HepG2 (cell line): ENCODE data around the gene PRSS38. TPM values are rescaled to one million over a fixed set of nuclear protein-coding genes. Genes with fewer than 3 reads are reported as not detected.
A peak's percentile ranks its signal among the peaks of the same experiment; 100 is the strongest.

Experiments
- ATAC-seq: fragments of 200-7000 bp; cut with Tn5 transposase; 3 replicates; pipeline ENCODE4 v1.9.1; 2020; ENCODE audit warnings: mild to moderate bottlenecking, moderate library complexity
- BruUV-seq: library from RNA; stranded (reverse); fragments of 400-500 nt; replicated peaks from 2 replicates; lab custom pipeline; 2021; lab: Mats Ljungman, UMichigan
- CTCF ChIA-PET: fragments of 300-600 bp; formaldehyde crosslinking; extraction: SDS; loops from one replicate; lab custom pipeline; 2021; ENCODE audit warnings: low total read pairs, inconsistent platforms, low intra/inter-chr PET ratio; lab: Yijun Ruan, JAX
- POLR2A ChIA-PET: fragments of 350-600 bp; sonication (Branson Sonifier 250); formaldehyde crosslinking; loops from one replicate; lab custom pipeline; 2020; ENCODE audit warnings: antibody characterized with exemption, inconsistent platforms; lab: Yijun Ruan, JAX
- DNase-seq: peaks from one replicate; pipeline ENCODE4 v3.0.0-alpha.2; 2015; ENCODE audit warnings: low spot score
- FAIRE-seq: peaks from 3 replicates; lab custom pipeline; 2011; peaks lifted over from hg19 to GRCh38; lab: Jason Lieb, UNC
- H2AFZ ChIP-seq: one replicate; pipeline ENCODE4 v1.6.1; 2011; ENCODE audit warnings: low read length, inconsistent platforms
- H3K27ac ChIP-seq: fragments of 300-600 bp; 3 replicates; pipeline ENCODE4 v1.8.0; 2011; ENCODE audit warnings: mixed run types, mild to moderate bottlenecking, mixed read lengths, low read length, inconsistent platforms; ENCODE audit not compliant: insufficient read depth; ENCODE audit errors: extremely low read length
- H3K27me3 ChIP-seq, 2 experiments: fragments of 200-600 bp in 1 of 2; 2 replicates in 1 of 2; 3 replicates in 1 of 2; pipeline versions ENCODE4 v1.6.0 to v1.8.0; 2011; ENCODE audit warnings: low read length in 2 of 2, mild to moderate bottlenecking in 2 of 2, moderate library complexity in 2 of 2, inconsistent platforms in 1 of 2; ENCODE audit not compliant: insufficient read depth in 2 of 2, control insufficient read depth in 1 of 2
- H3K36me3 ChIP-seq, 2 experiments: fragments of 200-600 bp in 1 of 2; replicated peaks in 1 of 2; 2 replicates in 1 of 2; 3 replicates in 1 of 2; pipeline versions ENCODE4 v1.5.1 to v1.8.0; 2011; ENCODE audit warnings: low read length in 2 of 2, inconsistent platforms in 1 of 2; ENCODE audit not compliant: insufficient read depth in 2 of 2, control insufficient read depth in 1 of 2
- H3K4me1 ChIP-seq: 2 replicates; pipeline ENCODE4 v1.5.1; 2012; ENCODE audit warnings: low read length, inconsistent platforms; ENCODE audit not compliant: insufficient read depth
- H3K4me2 ChIP-seq: 2 replicates; pipeline ENCODE4 v1.6.0; 2011; ENCODE audit warnings: low read depth, low read length, inconsistent platforms
- H3K4me3 ChIP-seq, 3 experiments: fragments of 200-600 bp in 1 of 3; sonication (generic), shearing (Covaris generic) in 1 of 3; replicated peaks in 1 of 3; 2 replicates each; pipeline ENCODE4 v1.5.1; 2011 to 2016; ENCODE audit warnings: low read length in 3 of 3, inconsistent platforms in 2 of 3, low read depth in 2 of 3, mild to moderate bottlenecking in 2 of 3, control low read depth in 1 of 3, mixed read lengths in 1 of 3; ENCODE audit not compliant: insufficient read depth in 1 of 3
- H3K79me2 ChIP-seq: one replicate; pipeline ENCODE4 v1.6.1; 2011; ENCODE audit warnings: low read length, inconsistent platforms; ENCODE audit not compliant: insufficient read depth
- H3K9ac ChIP-seq: 2 replicates; pipeline ENCODE4 v1.6.0; 2011; ENCODE audit warnings: mild to moderate bottlenecking, low read depth, low read length, inconsistent platforms; ENCODE audit not compliant: insufficient read depth
- H3K9me3 ChIP-seq: 2 replicates; pipeline ENCODE4 v1.5.1; 2012; ENCODE audit warnings: mild to moderate bottlenecking, low read length
- H4K20me1 ChIP-seq: 2 replicates; pipeline ENCODE4 v1.6.0; 2011; ENCODE audit warnings: inconsistent platforms, mild to moderate bottlenecking, low read length, moderate library complexity; ENCODE audit not compliant: insufficient read depth
- FOXA1 ChIP-seq, 2 experiments: fragments of 450-650 bp in 1 of 2; sonication (generic) in 1 of 2; formaldehyde crosslinking in 1 of 2; IDR thresholded peaks; 2 replicates each; pipeline versions ENCODE4 v1.4.0 to v1.6.1; 2016 to 2020; ENCODE audit warnings: missing genetic modification reagents in 1 of 2
- HOXA9 ChIP-seq: sonication (generic); formaldehyde crosslinking; IDR thresholded peaks from 2 replicates; pipeline ENCODE4 v1.8.1; 2022; ENCODE audit warnings: missing genetic modification reagents, mild to moderate bottlenecking, moderate library complexity, borderline replicate concordance
- REXO4 ChIP-seq: sonication (generic); formaldehyde crosslinking; IDR thresholded peaks from 2 replicates; pipeline ENCODE4 v1.8.0; 2022; ENCODE audit warnings: missing genetic modification reagents, mild to moderate bottlenecking, borderline replicate concordance
- RFXANK ChIP-seq: IDR thresholded peaks from 2 replicates; pipeline ENCODE4 v1.6.1; 2016
- SRSF4 ChIP-seq: fragments of 200-400 bp; formaldehyde crosslinking; IDR thresholded peaks from one replicate; pipeline ENCODE4 v1.6.1; 2018; ENCODE audit warnings: mild to moderate bottlenecking, low read depth, low read length, moderate library complexity; ENCODE audit not compliant: poor library complexity, severe bottlenecking
- WGBS: methylation state at CpG from one replicate; pipeline ENCODE4 v1.1.6; 2017; ENCODE audit warnings: low lambda C conversion rate; 5-methylcytosine and 5-hydroxymethylcytosine counted together
- in situ Hi-C: cut with HindIII; loops from 2 replicates; pipeline ENCODE4 v1.10.0; 2017; ENCODE audit warnings: low pct_unique_long_range_greater_than_20kb; ENCODE audit not compliant: extremely low pct_ligation_motif_present
- intact Hi-C: fragments of 100-400 bp; cut with micrococcal nuclease; formaldehyde crosslinking; loops from one replicate; pipeline ENCODE4 v1.10.0; 2022; ENCODE audit not compliant: unreplicated experiment
- polyA plus RNA-seq, 8 experiments: library from polyadenylated mRNA; depleted of rRNA in 3 of 8; stranded (reverse) in 7 of 8; unstranded in 1 of 8; fragments of >200 nt; fragmentation: Illumina TruSeq in 4 of 8; extraction: Trizol in 4 of 8; gene quantifications; 2 replicates each; pipeline versions ENCODE4 v1.2.1 to v1.2.3, GENCODE V29; 2011 to 2016; ENCODE audit warnings: low read depth in 4 of 8, missing spikeins in 1 of 8, mixed read lengths in 1 of 8; ENCODE audit not compliant: insufficient read depth in 1 of 8
- total RNA-seq, 5 experiments: library from RNA; depleted of rRNA; stranded (reverse); fragments of >200 nt; fragmentation: Illumina TruSeq; extraction: Trizol; gene quantifications; 2 replicates each; pipeline ENCODE4 v1.2.3, GENCODE V29; 2016; ENCODE audit warnings: low read depth in 1 of 5
- TF ChIP-seq, protein P1 (sequence below), 2 experiments: sonication (generic) in 1 of 2; formaldehyde crosslinking in 1 of 2; IDR thresholded peaks; 2 replicates each; pipeline versions ENCODE4 v1.6.1 to v1.9.0; 2014 to 2022; ENCODE audit warnings: antibody characterized with exemption in 1 of 2, borderline replicate concordance in 1 of 2, inconsistent platforms in 1 of 2, low read depth in 1 of 2, missing genetic modification reagents in 1 of 2
- TF ChIP-seq, protein P2 (sequence below): sonication (generic); formaldehyde crosslinking; IDR thresholded peaks from 2 replicates; pipeline ENCODE4 v1.9.0; 2022; ENCODE audit warnings: missing genetic modification reagents, mild to moderate bottlenecking, borderline replicate concordance

The PRSS38 gene
- total and polyA plus RNA-seq, 2 of the 13 experiments (the other 11 are each of a cell fraction or from before 2014, with no cell fraction given): not detected

DNA sequence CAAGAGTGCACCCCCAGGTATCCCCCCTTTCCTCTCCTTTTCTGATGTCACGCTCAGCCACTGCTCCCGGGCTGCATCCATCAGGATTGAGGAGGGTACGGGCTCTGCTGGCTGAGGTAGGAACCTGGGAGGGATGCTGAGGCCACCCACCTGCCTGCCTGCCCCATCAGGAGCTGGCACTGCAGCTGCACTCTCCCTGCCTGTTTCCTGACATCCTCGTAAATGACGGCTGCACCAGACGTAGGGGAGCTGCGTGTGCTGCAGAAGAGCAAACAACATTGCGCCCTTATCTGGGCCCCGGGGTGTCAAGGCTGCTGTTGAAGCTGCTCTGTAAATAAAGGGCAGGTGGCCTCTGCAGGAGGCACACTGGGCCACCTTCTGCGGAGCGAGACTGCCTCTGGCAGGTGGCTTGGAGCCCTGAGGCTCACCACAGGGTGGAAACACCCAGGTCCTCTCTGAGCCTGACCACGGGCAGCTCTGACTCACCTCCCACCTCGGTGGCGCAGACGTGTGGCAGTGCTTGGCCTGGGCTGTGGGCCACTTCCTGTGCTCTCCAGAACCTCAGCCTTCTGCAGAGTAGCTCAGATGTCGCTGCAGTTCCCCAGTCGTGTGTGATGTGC lies 49.4 kb upstream of the PRSS38 start:
- Histone ChIP-seq H3K27ac (no peak overlapping the region), H3K4me1 (no peaks in the 10 kb centered on the region)
- WGBS: 77% methylated on average over 9 of the region's 17 CpGs
- FAIRE-seq: no peak
- no peak for TF ChIP-seq REXO4 (CRISPR knock-in tag)
- TF ChIP-seq FOXA1 (IDR thresholded peaks at IDR 0.05): no peak
- TF ChIP-seq FOXA1 (CRISPR knock-in tag; IDR thresholded peaks at IDR 0.05): peak; percentile 33; the same call in 1 of the 2 replicates
- TF ChIP-seq, all 625 proteins: peak for 1
- no peak for ATAC-seq
- BruUV-seq: no TSS peak
- Histone ChIP-seq H2AFZ (no peak overlapping the region), H3K36me3 (peaks cover 11 to 45% of the 10 kb centered on the region in 2 experiments; a peak in 4 of 5 replicates), H3K27me3 (no peaks in the 10 kb centered on the region), H3K9me3 (no peaks in the 10 kb centered on the region), H4K20me1 (peaks cover 5% of the 10 kb centered on the region), H3K79me2 (no peaks in the 10 kb centered on the region), H3K4me2 (no peak overlapping the region), H3K4me3 (no peak overlapping the region), H3K9ac (no peak overlapping the region)
- CTCF ChIA-PET: no interaction called here
- intact Hi-C loops: no loop called here
- no peak for DNase-seq
- in situ Hi-C loops: no loop called here
- POLR2A ChIA-PET: no interaction called here

DNA sequence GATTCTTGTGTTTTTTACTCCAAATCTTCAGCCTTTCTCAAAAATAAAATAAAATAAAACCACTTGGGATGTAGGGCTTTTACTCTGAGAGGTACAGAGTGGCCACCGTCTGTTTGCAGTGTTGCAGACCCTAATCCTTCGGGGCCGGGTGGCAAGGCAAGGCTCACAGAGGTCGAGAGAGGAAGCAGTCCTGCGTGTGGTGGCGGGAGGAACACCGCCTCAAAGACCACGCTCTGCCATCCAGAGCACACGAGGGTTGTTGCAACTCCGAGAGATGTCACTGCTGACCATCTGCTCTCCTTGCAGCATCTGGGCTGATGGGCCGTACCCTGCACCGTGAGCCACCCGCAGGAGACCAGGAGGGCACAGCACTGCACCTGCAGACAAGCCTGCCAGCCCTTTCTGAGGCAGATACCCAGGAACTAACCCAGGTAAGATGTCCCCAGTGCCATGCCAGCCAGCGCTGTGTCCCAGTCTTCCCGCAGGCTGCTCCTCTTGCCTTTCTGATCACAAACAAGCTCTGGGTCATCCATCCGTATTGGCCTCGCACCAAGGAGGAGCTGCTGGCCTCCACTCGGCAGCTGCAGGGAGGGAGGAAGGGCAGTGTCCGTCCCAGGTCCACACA lies 48.7 kb upstream of the PRSS38 start:
- WGBS: 94% methylated on average over 12 of the region's 19 CpGs
- Histone ChIP-seq H3K9me3 (no peaks in the 10 kb centered on the region), H2AFZ (no peak overlapping the region), H3K27ac (no peak overlapping the region), H3K9ac (no peak overlapping the region), H3K4me3 (no peak overlapping the region), H3K36me3 (peaks cover 12 to 39% of the 10 kb centered on the region in 2 experiments; a peak in 4 of 5 replicates), H4K20me1 (peaks cover 5% of the 10 kb centered on the region), H3K4me2 (no peak overlapping the region), H3K27me3 (no peaks in the 10 kb centered on the region), H3K4me1 (no peaks in the 10 kb centered on the region), H3K79me2 (no peaks in the 10 kb centered on the region)
- DNase-seq (no peak), FAIRE-seq (no peak), ATAC-seq (no peak)
- no TSS peak for BruUV-seq
- intact Hi-C loops (no loop called here), in situ Hi-C loops (no loop called here)
- ChIA-PET POLR2A (no interaction called here), CTCF (no interaction called here)
- no peak for TF ChIP-seq HOXA9
- no peak for TF ChIP-seq RFXANK (CRISPR knock-in tag)
- TF ChIP-seq SRSF4: no peak
- TF ChIP-seq, protein P1, sequence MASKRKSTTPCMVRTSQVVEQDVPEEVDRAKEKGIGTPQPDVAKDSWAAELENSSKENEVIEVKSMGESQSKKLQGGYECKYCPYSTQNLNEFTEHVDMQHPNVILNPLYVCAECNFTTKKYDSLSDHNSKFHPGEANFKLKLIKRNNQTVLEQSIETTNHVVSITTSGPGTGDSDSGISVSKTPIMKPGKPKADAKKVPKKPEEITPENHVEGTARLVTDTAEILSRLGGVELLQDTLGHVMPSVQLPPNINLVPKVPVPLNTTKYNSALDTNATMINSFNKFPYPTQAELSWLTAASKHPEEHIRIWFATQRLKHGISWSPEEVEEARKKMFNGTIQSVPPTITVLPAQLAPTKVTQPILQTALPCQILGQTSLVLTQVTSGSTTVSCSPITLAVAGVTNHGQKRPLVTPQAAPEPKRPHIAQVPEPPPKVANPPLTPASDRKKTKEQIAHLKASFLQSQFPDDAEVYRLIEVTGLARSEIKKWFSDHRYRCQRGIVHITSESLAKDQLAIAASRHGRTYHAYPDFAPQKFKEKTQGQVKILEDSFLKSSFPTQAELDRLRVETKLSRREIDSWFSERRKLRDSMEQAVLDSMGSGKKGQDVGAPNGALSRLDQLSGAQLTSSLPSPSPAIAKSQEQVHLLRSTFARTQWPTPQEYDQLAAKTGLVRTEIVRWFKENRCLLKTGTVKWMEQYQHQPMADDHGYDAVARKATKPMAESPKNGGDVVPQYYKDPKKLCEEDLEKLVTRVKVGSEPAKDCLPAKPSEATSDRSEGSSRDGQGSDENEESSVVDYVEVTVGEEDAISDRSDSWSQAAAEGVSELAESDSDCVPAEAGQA (IDR thresholded peaks at IDR 0.05; ENCODE audit: low read depth): no peak
- TF ChIP-seq, protein P1 (CRISPR knock-in tag; IDR thresholded peaks at IDR 0.05; ENCODE audit: borderline replicate concordance): no peak
- TF ChIP-seq, protein P2, sequence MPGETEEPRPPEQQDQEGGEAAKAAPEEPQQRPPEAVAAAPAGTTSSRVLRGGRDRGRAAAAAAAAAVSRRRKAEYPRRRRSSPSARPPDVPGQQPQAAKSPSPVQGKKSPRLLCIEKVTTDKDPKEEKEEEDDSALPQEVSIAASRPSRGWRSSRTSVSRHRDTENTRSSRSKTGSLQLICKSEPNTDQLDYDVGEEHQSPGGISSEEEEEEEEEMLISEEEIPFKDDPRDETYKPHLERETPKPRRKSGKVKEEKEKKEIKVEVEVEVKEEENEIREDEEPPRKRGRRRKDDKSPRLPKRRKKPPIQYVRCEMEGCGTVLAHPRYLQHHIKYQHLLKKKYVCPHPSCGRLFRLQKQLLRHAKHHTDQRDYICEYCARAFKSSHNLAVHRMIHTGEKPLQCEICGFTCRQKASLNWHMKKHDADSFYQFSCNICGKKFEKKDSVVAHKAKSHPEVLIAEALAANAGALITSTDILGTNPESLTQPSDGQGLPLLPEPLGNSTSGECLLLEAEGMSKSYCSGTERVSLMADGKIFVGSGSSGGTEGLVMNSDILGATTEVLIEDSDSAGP: no peak
